Tibial nerve (tissue), 4 donors: ENCODE results near the gene DGKK.

ENCODE experiments used
- CTCF ChIP-seq, 5 experiments: fragments of 200-600 bp in 3 of 5; fragments of 450-650 bp in 2 of 5; sonication (generic) in 3 of 5; IDR thresholded peaks; one replicate each; pipeline ENCODE4 v1.5.1; 2016 to 2019; ENCODE audit warnings: antibody characterized with exemption in 5 of 5, mild to moderate bottlenecking in 3 of 5, moderate library complexity in 2 of 5
- EP300 ChIP-seq, 2 donors: sonication (generic); formaldehyde crosslinking; IDR thresholded peaks; one replicate each; pipeline ENCODE4 v1.6.1; 2017; ENCODE audit warnings: antibody characterized with exemption in 2 of 2, mild to moderate bottlenecking in 1 of 2
- POLR2A ChIP-seq, 2 donors: fragments of 450-650 bp; IDR thresholded peaks; one replicate each; pipeline ENCODE4 v1.6.1; 2017; ENCODE audit warnings: antibody characterized with exemption in 2 of 2, mild to moderate bottlenecking in 2 of 2, moderate library complexity in 2 of 2

DNA sequence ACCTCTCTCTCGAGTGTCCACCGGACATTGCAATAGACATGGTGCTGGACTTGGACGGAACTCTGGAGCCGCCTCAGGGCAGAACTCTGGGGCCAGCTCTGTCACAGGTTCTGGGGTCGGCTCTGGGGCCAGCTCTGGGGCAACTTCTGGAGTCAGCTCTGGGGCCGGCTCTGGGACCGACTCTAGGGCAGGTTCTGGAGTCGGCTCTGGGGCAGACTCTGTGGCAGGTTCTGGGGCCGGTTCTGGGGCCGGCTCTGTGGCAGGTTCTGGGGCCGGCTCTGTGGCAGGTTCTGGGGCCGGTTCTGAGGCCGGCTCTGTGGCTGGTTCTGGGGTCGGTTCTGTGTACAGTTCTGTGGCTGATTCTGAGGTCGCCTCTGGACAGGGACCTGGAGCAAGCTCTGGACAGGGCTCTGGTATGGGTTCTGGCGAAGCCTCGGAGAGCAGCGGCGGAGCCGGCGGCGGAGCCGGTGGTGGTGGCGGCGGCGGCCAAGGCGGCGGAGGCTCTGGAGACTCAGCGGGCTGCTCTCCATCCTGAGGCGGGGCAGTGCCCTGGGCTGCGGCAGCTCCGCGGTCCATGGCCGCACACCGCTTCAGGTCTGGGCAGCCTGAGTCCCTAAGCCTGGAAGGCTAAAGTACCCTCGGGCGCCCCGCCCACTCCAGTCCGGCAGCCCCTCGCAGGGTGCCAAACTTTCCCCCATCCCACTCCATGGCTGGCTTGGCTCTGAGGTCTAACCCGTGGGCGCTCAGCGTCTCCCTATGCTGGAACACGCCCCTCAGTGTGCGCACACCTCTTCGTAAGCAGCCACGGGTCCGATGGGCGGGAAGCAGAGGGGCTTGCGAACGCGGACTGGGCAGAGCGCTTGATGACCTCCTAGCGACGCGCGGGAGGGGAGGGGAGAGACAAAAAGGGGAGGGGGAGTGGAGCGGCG is at the start of gene DGKK:
- no peak for TF ChIP-seq POLR2A (IDR thresholded peaks at IDR 0.05)
- no peak for TF ChIP-seq CTCF (IDR thresholded peaks at IDR 0.05)
- no peak for TF ChIP-seq EP300 (IDR thresholded peaks at IDR 0.05)
